GM18907 (cell line): Measurements from ENCODE around the gene ABHD17A.

Experiments used
- ATAC-seq: cut with Tn5 transposase; IDR thresholded peaks from one replicate; pipeline ENCODE4 v1.9.1; 2021; ENCODE audit warnings: mild to moderate bottlenecking, moderate library complexity; ENCODE audit not compliant: unreplicated experiment

Gene ABHD17A

GRCh38 chr19:1865172-1866010, 19.9 kb downstream of the ABHD17A start:
- ATAC-seq = no peak

GRCh38 chr19:1864480-1865171, 20.7 kb downstream of the ABHD17A start:
- ATAC-seq = peak; percentile 37

- ATAC-seq = peak; percentile 50
Measured at GRCh38 chr19:1863638-1864479, 21.4 kb downstream of the ABHD17A start.

GRCh38 chr19:1863328-1863637, 22.0 kb downstream of the ABHD17A start, which contains the start of gene KLF16:
KLF16 (minus strand) TSS chr19:1863579; CDS start chr19:1863497, 82 bp downstream.
- ATAC-seq = no peak

- no peak for ATAC-seq
Measured at GRCh38 chr19:1862424-1863327, 22.6 kb downstream of the ABHD17A start.

- ATAC-seq = no peak
Measured at GRCh38 chr19:1862068-1862423, 23.2 kb downstream of the ABHD17A start.

GRCh38 chr19:1861599-1862031, 23.7 kb downstream of the ABHD17A start:
- no peak for ATAC-seq

- ATAC-seq = no peak
Measured at GRCh38 chr19:1860821-1861598, 24.3 kb downstream of the ABHD17A start.

GRCh38 chr19:1860042-1860775, 25.1 kb downstream of the ABHD17A start:
- no peak for ATAC-seq

- ATAC-seq = no peak
Measured at GRCh38 chr19:1859331-1859781, 25.9 kb downstream of the ABHD17A start.

- no peak for ATAC-seq
Measured at GRCh38 chr19:1858412-1859081, 26.7 kb downstream of the ABHD17A start.

GRCh38 chr19:1857648-1858326, 27.5 kb downstream of the ABHD17A start:
- ATAC-seq = no peak

- ATAC-seq = no peak
Measured at GRCh38 chr19:1856698-1857603, 28.3 kb downstream of the ABHD17A start.

GRCh38 chr19:1856345-1856697, 29.0 kb downstream of the ABHD17A start:
- no peak for ATAC-seq

- peak; percentile 3 for ATAC-seq
Measured at GRCh38 chr19:1855828-1856255, 29.5 kb downstream of the ABHD17A start.

GRCh38 chr19:1855040-1855827, 30.1 kb downstream of the ABHD17A start:
- peak; percentile 54 for ATAC-seq
